Endothelial cell (in vitro differentiated cells): ENCODE measurements around the gene ORAI3. TPM values are rescaled to one million over a fixed set of nuclear protein-coding genes. Genes with fewer than 3 reads are reported as not detected.
"Not testable (repeated sequence)": the region's sequence is repeated elsewhere in the genome, so short reads cannot be mapped to it uniquely, and the experiment has no call there.

Source experiments
- DNase-seq: peaks from one replicate; pipeline ENCODE4 v3.0.0; 2021; ENCODE audit warnings: low spot score
- H3K27ac Mint-ChIP-seq: one replicate; pipeline ENCODE4 v1.8.0; 2021; ENCODE audit warnings: mixed read lengths, inconsistent platforms; ENCODE audit not compliant: unreplicated experiment
- H3K27me3 Mint-ChIP-seq: one replicate; pipeline ENCODE4 v1.8.0; 2021; ENCODE audit warnings: mild to moderate bottlenecking, moderate library complexity, mixed read lengths, inconsistent platforms; ENCODE audit not compliant: unreplicated experiment
- H3K36me3 Mint-ChIP-seq: one replicate; pipeline ENCODE4 v1.8.0; 2021; ENCODE audit warnings: mild to moderate bottlenecking, low read depth, mixed read lengths, inconsistent platforms; ENCODE audit not compliant: unreplicated experiment
- H3K4me1 Mint-ChIP-seq: one replicate; pipeline ENCODE4 v1.8.0; 2021; ENCODE audit warnings: mild to moderate bottlenecking, mixed read lengths, inconsistent platforms; ENCODE audit not compliant: unreplicated experiment
- H3K4me3 Mint-ChIP-seq: one replicate; pipeline ENCODE4 v1.8.0; 2021; ENCODE audit warnings: mild to moderate bottlenecking, mixed read lengths, inconsistent platforms; ENCODE audit not compliant: unreplicated experiment
- H3K9me3 Mint-ChIP-seq: one replicate; pipeline ENCODE4 v1.8.0; 2021; ENCODE audit warnings: mixed read lengths, inconsistent platforms; ENCODE audit not compliant: unreplicated experiment
- total RNA-seq: library from RNA; stranded (reverse); fragmentation: NEBNext Ultra II Directional; extraction: Animal tissue kit (Norgen Biotek cat#: 25700); gene quantifications from one replicate; pipeline ENCODE4 v1.2.1, GENCODE V29; 2021; ENCODE audit not compliant: unreplicated experiment
- TF ChIP-seq, protein P1 (sequence below): fragments of 200-600 bp; sonication (generic); IDR thresholded peaks from one replicate; pipeline ENCODE4 v1.5.0; 2021; ENCODE audit warnings: antibody characterized with exemption; ENCODE audit not compliant: unreplicated experiment

ORAI3 gene
- total RNA-seq, 1 donor from 2014 or later: 42.9 TPM

- Mint-ChIP-seq H3K36me3 (peaks cover 39% of the 10 kb centered on the region), H3K27me3 (peaks cover 14% of the 10 kb centered on the region), H3K27ac (no peak overlapping the region), H3K4me1 (peaks cover 26% of the 10 kb centered on the region), H3K9me3 (no peaks in the 10 kb centered on the region), H3K4me3 (no peak overlapping the region)
- TF ChIP-seq, protein P1, sequence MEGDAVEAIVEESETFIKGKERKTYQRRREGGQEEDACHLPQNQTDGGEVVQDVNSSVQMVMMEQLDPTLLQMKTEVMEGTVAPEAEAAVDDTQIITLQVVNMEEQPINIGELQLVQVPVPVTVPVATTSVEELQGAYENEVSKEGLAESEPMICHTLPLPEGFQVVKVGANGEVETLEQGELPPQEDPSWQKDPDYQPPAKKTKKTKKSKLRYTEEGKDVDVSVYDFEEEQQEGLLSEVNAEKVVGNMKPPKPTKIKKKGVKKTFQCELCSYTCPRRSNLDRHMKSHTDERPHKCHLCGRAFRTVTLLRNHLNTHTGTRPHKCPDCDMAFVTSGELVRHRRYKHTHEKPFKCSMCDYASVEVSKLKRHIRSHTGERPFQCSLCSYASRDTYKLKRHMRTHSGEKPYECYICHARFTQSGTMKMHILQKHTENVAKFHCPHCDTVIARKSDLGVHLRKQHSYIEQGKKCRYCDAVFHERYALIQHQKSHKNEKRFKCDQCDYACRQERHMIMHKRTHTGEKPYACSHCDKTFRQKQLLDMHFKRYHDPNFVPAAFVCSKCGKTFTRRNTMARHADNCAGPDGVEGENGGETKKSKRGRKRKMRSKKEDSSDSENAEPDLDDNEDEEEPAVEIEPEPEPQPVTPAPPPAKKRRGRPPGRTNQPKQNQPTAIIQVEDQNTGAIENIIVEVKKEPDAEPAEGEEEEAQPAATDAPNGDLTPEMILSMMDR: no peak
- no peak for DNase-seq
Observed at GRCh38 chr16:30929167-30929566, 19.7 kb upstream of the ORAI3 start.

GRCh38 chr16:30930160-30930571 lies 18.7 kb upstream of the ORAI3 start:
- H3K27me3 Mint-ChIP-seq: peaks cover 19% of the 10 kb centered on the region
- no peak overlapping the region for H3K4me3 Mint-ChIP-seq
- H3K4me1 Mint-ChIP-seq: peaks cover 27% of the 10 kb centered on the region
- H3K36me3 Mint-ChIP-seq: peaks cover 40% of the 10 kb centered on the region
- H3K9me3 Mint-ChIP-seq: no peaks in the 10 kb centered on the region
- no peak for DNase-seq
- TF ChIP-seq, protein P1: no peak
- no peak overlapping the region for H3K27ac Mint-ChIP-seq

- H3K27me3 Mint-ChIP-seq: peaks cover 19% of the 10 kb centered on the region
- TF ChIP-seq, protein P1: no peak
- no peak overlapping the region for H3K4me3 Mint-ChIP-seq
- no peak for DNase-seq
- H3K27ac Mint-ChIP-seq: no peak overlapping the region
- peaks cover 47% of the 10 kb centered on the region for H3K36me3 Mint-ChIP-seq
- H3K4me1 Mint-ChIP-seq: peaks cover 26% of the 10 kb centered on the region
- H3K9me3 Mint-ChIP-seq: no peaks in the 10 kb centered on the region
Observed at GRCh38 chr16:30931068-30931650, 17.7 kb upstream of the ORAI3 start.

- peak; percentile 81 for DNase-seq
- H3K36me3 Mint-ChIP-seq: peaks cover 53% of the 10 kb centered on the region
- H3K9me3 Mint-ChIP-seq: no peaks in the 10 kb centered on the region
- peak overlapping the region; percentile 82 for H3K4me3 Mint-ChIP-seq
- H3K27ac Mint-ChIP-seq: peak overlapping the region; percentile 91
- peaks cover 24% of the 10 kb centered on the region for H3K27me3 Mint-ChIP-seq
- TF ChIP-seq, protein P1: peak; percentile 31
- H3K4me1 Mint-ChIP-seq: peaks cover 21% of the 10 kb centered on the region
Observed at GRCh38 chr16:30934827-30935557, 13.9 kb upstream of the ORAI3 start.

DNA sequence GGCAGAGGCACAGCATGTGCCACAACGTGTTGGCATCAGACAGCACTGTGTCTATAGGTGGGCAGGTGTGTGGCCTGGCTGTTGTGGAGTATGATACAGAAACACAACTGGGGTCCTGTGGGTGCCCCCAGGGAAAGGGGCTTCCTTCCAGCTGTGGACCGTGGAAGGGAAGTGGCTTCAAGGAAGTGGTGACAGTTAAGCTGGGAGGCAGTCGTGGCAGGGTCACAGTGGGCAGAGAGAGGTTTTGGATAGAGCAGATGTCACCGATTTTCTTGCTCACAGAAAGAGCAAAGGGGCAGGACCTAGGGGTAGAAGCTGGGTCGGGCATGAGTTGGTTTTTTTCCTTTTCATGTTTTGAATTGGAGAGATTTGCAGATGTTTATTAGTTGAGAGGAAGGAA lies 11.2 kb upstream of the ORAI3 start:
- H3K36me3 Mint-ChIP-seq: peaks cover 51% of the 10 kb centered on the region
- no peaks in the 10 kb centered on the region for H3K9me3 Mint-ChIP-seq
- DNase-seq: no peak
- peaks cover 23% of the 10 kb centered on the region for H3K4me1 Mint-ChIP-seq
- H3K27me3 Mint-ChIP-seq: peaks cover 23% of the 10 kb centered on the region
- TF ChIP-seq, protein P1: no peak
- H3K4me3 Mint-ChIP-seq: peak overlapping the region; percentile 85
- H3K27ac Mint-ChIP-seq: peak overlapping the region; percentile 83

DNA sequence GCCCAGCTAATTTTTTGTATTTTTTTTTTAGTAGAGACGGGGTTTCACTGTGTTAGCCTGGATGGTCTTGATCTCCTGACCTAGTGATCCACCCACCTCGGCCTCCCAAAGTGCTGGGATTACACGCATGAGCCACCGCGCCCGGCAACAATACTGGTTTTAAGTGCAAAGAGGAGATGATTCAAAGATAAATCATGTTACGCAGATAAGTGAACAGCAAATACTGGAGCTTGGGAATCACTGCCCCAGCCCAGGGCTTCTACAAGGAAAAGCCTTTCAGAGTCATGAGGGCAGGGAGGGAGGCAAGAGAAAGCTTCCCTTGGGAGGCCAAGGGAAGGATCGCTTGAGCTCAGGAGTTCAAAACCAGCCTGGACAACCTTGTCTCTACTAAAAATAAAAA lies 9.3 kb upstream of the ORAI3 start:
- not testable (repeated sequence) for DNase-seq, H3K4me3 Mint-ChIP-seq, H3K9me3 Mint-ChIP-seq
- H3K27ac Mint-ChIP-seq: peak overlapping the region; percentile 75
- peaks cover 21% of the 10 kb centered on the region for H3K4me1 Mint-ChIP-seq
- H3K27me3 Mint-ChIP-seq: peaks cover 21% of the 10 kb centered on the region
- H3K36me3 Mint-ChIP-seq: peaks cover 61% of the 10 kb centered on the region
